Effector CD4-positive, alpha-beta T cell (primary cell): ENCODE measurements around the gene STXBP1.

Experiments used
- DNase-seq: peaks from one replicate; pipeline ENCODE4 v3.0.0-alpha.2; 2020

STXBP1 gene

GRCh38 chr9:127739614-127740330, 127.7 kb downstream of the STXBP1 start:
- no peak for DNase-seq

- no peak for DNase-seq
These were observed 129.9 kb downstream of the STXBP1 start for GRCh38 chr9:127741831-127742434.
